Effector CD4-positive, alpha-beta T cell (primary cell): ENCODE measurements around the gene GOLT1B.

Source experiments
- DNase-seq: peaks from one replicate; pipeline ENCODE4 v3.0.0-alpha.2; 2020

The GOLT1B gene

GRCh38 chr12:21566907-21567394 lies 65.4 kb downstream of the GOLT1B start:
- DNase-seq, result no peak
